Right renal pelvis (tissue), 4 donors: Measurements from ENCODE around the gene CTAGE4. TPM values are rescaled to one million over a fixed set of nuclear protein-coding genes. Genes with fewer than 3 reads are reported as not detected.
"Not testable (repeated sequence)": the region's sequence is repeated elsewhere in the genome, so short reads cannot be mapped to it uniquely, and the experiment has no call there.

Experiments used
- DNase-seq, 4 donors: peaks; one replicate each; pipeline ENCODE4 v3.0.0-alpha.2; 2013; ENCODE audit warnings: low read depth in 4 of 4, low spot score in 3 of 4, missing footprints in 1 of 4
- polyA plus RNA-seq, 4 donors: library from polyadenylated mRNA; unstranded; fragments of 120-200 nt; gene quantifications; one replicate each; pipeline ENCODE4 v1.2.1, GENCODE V29; 2013; ENCODE audit not compliant: insufficient read length in 4 of 4

Gene CTAGE4, protein sequence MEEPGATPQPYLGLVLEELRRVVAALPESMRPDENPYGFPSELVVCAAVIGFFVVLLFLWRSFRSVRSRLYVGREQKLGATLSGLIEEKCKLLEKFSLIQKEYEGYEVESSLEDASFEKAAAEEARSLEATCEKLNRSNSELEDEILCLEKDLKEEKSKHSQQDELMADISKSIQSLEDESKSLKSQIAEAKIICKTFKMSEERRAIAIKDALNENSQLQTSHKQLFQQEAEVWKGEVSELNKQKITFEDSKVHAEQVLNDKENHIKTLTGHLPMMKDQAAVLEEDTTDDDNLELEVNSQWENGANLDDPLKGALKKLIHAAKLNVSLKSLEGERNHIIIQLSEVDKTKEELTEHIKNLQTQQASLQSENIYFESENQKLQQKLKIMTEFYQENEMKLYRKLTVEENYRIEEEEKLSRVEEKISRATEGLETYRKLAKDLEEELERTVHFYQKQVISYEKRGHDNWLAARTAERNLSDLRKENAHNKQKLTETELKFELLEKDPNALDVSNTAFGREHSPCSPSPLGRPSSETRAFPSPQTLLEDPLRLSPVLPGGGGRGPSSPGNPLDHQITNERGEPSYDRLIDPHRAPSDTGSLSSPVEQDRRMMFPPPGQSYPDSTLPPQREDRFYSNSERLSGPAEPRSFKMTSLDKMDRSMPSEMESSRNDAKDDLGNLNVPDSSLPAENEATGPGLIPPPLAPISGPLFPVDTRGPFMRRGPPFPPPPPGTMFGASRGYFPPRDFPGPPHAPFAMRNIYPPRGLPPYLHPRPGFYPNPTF
- polyA plus RNA-seq = 10 to 100 TPM in 1 of 4 donors, 1 to 10 TPM in 3; 3.6 to 12.6 (median 6.8) TPM

- not testable (repeated sequence) for DNase-seq
Observed at GRCh38 chr7:144183166-144183565, at the start of gene CTAGE4. Gene CTAGE4 (plus strand): TSS chr7:144183466. CDS start chr7:144183504, 38 bp downstream.

GRCh38 chr7:144134116-144134515, 49.1 kb upstream of the CTAGE4 start:
- DNase-seq = no peak

GRCh38 chr7:144137501-144137900, 45.8 kb upstream of the CTAGE4 start:
- DNase-seq = no peak

- DNase-seq = no peak
Observed at GRCh38 chr7:144142187-144142586, 41.1 kb upstream of the CTAGE4 start.

DNA sequence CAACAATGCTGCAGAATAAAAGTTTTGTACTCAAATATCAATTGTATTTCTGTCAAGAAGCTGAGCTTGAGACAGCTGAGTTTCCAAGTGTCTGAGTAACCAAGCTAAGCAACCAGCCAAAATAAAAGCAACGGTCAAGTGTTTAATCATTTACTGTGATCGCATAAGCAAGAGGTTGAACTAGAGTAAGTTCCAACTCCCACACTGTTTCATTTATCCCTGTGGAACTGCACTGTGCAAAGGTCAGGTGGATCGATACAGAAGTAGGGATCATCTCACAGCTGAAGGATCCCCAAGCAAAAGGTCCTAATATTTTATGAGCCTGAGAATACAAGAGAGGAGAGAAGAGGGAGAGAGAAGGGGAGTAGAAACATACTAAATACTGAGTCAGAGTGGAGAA, 38.8 kb upstream of the CTAGE4 start:
- no peak for DNase-seq

- no peak for DNase-seq
Observed at GRCh38 chr7:144148224-144148827, 34.9 kb upstream of the CTAGE4 start.

DNA sequence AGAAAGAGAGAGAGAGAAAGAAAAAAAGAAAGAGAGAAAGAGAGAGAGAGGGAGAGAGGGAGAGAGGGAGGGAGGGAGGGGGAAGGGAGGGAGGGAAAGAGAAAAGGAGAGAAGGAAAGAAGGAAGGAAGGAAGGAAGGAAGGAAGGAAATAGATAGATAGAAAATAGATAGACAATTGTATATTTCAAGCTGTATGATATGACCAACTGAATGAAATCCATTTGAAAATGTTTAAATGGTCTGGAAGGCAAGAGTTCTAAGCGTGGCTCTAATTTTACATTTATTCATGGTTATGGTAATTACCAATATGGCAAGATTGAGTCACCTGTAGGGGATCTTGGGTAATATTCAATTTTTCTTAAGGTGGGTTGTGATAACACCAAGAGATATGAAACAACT, 24.4 kb upstream of the CTAGE4 start:
- no peak for DNase-seq

DNA sequence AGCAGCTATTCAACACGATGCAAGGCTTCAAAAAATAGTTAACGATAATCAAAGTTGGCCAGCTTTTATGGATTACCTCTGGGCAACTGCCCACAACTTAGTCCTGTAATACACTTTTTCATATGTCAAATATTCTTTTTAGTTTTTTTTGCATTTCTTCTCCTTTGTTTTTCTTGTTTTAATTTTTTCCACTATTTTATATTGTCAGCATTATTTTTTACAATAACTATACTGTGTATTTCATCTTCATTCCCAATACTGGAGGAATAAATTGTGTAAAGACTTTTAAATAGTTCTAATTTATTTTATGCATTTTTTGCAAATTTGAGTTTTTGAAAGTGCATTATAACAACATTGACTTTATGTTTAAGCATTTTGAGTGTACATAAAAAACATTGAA, 18.5 kb upstream of the CTAGE4 start:
- no peak for DNase-seq

DNA sequence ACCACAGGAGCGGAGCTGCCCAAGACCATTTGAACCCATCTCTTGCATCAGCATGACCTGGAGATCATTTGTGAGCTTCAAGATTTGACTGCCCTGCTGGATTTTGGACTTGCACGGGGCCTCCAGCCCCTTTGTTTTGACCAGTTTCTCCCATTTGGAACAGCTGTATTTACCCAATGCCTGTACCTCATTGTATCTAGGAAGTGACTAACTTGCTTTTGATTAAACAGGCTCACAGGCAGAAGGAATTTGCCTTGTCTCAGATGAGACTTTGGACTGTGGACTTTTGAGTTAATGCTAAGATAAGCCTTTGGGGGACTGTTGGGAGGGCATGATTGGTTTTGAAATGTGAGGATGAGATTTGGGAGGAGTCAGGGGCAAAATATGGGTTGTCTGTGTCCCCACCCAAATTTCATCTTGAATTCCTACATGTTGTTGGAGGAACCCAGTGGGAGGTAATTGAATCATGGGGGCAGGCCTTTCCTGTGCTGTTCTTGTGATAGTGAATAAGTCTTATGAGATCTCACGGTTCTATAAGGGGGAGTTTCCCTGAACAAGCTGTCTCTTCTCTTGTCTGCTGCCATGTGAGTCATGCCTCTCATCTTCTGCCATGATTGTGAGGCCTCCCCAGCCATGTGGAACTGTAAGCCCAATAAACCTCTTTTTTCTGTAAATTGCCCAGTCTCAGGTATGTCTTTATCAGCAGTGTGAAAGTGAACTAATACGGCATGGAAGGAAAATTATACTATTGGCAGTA, 11.5 kb upstream of the CTAGE4 start:
- not testable (repeated sequence) for DNase-seq

DNA sequence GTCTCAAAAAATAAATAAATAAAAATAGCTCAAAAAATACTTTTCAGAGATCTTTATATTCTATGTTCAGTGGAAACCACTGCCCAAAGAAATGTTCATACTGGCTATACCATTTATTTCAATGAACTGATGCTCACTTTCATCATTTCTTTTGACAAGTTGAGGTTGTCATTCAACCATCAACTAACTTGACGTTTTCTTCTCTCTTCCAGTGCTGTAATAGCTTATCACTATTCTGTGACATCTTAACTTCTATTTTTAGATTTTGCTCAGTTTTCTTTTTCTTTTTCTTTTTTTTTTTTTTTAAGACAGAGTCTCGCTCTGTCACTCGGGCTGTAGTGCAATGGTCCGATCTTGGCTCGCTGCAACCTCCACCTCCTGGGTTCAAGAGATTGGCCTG, 8.7 kb upstream of the CTAGE4 start:
- DNase-seq = no peak

DNA sequence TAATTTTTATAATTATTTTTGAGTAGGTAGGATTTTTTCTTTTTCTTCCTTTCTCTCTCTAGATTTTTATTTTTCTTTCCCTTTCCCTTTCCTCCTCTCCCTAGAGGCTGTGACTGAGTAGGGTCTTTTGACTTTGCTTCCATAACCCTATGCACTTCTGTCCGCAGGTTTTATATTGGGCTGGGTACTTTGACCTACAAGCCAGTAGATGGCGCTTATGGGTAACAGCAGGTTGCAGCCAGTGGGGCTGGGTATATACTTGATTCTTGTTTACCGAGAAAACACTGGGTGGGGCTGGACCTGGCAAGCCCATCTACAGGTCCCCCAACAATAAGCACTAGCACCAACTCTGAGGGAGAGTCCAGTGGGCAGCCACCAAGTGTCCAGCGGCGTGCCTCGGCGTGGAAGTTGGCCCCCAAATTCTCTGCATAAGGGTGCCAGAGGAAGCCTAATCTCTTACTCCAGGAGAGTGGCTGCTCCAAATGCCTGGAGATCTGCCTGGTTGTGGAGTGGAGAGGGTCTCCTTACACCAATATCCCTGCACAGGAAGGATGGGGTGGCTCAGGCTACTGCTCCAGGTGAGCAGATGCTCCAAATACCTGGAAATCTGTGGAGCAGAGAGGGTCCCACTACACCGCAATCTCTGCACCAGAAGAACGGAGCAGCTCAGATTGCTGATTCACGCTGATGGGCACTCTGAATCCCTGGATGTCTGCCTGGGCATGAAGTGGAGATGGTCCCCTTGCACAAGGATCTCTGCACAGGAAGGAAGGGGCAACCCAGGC, 4.7 kb upstream of the CTAGE4 start:
- DNase-seq = peak in 2 of 4 donors; percentile 3 to 4

- DNase-seq = not testable (repeated sequence)
Observed at GRCh38 chr7:144179165-144179479, 4.1 kb upstream of the CTAGE4 start.

DNA sequence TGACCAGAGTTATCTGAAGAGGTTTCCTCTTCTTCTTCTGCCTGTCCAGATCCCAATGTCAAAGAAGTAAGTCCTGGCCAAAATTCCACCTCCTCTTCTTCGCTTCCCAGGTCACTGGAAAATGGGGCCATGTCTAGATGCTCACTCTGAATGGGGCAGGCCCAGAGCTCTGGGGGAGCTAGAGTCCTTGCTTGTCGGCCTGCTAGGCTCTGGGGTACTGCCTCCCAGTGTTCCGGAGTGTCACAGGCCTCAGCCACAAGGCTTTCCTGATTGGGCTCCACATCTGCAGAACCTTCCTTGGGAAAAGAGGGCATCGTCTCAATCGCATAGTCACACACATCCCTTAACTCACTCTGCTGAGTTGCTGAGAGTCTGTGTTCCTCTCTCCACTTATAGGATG, 4.6 kb downstream of the CTAGE4 start:
- not testable (repeated sequence) for DNase-seq

GRCh38 chr7:144188578-144189171, 5.4 kb downstream of the CTAGE4 start:
- DNase-seq = not testable (repeated sequence)

DNA sequence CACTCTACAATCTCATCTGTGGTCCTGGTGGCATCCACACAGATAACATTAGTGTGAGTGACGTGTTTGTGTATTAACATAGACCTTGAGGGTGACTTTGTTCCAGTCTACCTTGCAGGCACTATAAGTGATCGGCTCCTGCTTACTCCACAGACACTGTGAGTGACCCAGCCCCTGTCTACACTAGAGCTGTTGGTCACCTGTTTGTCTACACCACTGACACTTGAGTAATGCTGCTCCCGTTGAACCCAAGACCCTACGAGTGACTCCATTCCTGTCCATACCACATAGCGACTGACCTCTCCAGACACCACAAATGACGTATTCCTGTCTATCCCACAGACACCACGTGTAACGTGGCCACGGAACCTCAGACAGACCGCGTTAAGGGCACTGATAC, 10.5 kb downstream of the CTAGE4 start:
- not testable (repeated sequence) for DNase-seq

DNA sequence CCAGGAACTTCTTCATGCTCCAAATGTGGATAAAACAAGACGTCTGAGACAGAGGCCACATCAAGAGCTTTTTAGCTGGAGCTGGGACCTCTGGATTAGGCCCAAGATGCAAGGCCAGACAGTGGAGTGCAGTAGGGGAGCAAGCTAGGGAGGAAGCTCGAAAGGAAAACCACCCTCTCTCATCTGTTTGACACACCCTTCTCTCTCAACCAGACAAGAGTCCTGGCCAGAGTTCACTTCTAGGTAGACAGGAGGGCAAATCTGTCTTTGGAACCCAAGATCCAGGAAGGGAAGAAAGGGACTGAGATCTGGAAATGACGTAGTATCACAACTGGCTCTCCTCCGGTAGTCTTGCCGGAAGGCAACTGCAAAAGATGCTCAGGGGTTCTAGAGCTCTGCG, 11.2 kb downstream of the CTAGE4 start:
- not testable (repeated sequence) for DNase-seq

DNA sequence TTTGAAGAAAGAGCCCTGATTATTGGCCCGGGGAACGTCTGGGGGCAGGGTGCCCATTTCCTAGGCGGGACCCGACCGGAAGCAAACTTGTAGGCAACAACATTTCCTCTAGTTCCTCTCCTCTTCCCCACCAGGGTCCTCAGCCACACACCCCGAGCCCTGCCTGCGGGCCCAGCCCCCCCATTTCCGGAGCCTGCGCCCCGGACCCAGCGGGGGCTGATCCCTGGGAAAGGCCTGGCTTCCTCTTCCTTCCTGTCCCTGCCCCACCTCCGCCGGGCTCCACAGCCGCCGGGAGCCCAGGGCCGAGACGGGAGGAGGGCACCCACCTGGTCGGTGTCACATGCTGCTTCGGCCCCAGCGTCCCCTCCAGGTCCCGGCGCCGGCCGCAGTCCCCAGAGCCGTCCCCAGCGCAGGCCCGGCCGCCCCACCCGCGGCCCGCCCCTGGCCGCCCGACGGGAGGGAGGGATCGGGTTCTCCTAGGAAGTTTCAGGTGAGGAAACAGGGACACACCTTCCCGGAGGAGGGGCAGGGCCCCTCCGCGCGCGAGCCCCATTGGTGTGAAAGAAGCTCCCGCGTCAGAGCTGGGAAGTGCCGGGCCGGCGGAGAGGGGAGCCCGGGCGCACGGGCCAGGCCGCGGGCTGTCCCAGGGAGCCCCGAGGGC, 12.1 kb downstream of the CTAGE4 start, which contains the start of gene ARHGEF35:
ARHGEF35 (minus strand) TSS at position 622 of the 661 bp plus-strand sequence. CDS start 7,450 bp downstream, outside the sequence.
- DNase-seq = not testable (repeated sequence)

DNA sequence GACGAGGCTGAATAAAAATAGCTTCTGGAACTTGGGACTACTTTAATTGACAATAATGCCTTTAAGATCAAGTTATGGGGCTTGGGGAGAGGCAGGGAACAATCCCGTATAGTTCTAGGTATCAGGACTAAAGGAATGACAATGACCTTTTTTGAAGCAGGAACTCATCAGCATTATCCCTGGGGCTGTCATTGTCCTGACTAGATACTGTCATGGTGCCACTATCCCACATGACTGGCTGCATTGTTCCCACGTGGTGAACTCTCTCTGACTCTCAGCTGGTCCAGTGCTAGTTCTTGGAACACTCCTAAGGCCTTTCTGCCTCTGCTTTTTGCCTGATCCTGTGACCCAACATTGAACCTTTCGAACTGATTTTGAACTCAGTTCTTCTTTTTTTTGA, 15.7 kb downstream of the CTAGE4 start:
- not testable (repeated sequence) for DNase-seq

DNA sequence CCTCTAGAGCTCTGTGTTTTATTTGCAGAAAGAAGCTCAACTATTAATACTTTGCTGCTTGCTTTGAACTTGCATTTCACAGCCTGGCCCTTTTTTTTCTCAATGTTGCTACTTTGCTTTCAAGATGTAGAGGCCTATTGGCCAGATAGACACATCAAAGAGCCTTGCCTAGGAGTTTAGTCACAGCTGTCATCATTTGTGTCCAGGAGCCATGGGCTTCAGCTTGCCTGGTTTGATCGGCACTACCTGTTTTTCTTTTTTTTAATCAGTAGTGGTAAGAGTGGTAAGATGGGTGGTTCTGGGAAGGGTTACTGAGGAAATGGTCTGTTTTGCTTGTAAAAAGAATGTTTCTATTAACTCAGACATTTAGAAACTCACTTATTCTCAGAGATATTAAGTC, 18.7 kb downstream of the CTAGE4 start:
- DNase-seq = not testable (repeated sequence)
